GM10847 (cell line): Measurements from ENCODE around the gene TLE4.

Experiments used
- POLR2A ChIP-seq: IDR thresholded peaks from 2 replicates; pipeline ENCODE4 v1.6.1; 2011; ENCODE audit not compliant: insufficient read length; ENCODE audit errors: extremely low read depth

The TLE4 gene

DNA sequence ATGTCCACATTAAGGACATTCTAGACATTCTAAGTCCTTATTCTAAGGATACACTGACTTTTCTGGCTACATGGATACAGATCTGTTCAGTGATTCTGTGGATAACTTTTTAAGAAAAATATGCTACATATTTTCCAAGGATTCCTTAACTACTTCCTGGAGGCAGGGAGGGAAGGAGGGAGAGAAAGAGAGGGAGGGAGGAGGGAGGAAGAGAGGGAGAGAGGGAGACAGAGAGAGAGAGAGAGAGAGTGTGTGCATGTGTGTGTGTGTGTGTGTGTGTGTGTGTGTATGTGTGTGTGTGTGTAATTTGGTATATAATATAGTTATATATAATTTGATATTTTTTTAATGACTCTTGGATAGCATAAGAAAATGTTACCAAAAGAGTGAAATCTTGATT, 109.8 kb downstream of the TLE4 start:
- no peak for TF ChIP-seq POLR2A

- no peak for TF ChIP-seq POLR2A
Measured at GRCh38 chr9:79682076-79682736, 110.4 kb downstream of the TLE4 start.

GRCh38 chr9:79684059-79684458, 112.3 kb downstream of the TLE4 start:
- TF ChIP-seq POLR2A: no peak

DNA sequence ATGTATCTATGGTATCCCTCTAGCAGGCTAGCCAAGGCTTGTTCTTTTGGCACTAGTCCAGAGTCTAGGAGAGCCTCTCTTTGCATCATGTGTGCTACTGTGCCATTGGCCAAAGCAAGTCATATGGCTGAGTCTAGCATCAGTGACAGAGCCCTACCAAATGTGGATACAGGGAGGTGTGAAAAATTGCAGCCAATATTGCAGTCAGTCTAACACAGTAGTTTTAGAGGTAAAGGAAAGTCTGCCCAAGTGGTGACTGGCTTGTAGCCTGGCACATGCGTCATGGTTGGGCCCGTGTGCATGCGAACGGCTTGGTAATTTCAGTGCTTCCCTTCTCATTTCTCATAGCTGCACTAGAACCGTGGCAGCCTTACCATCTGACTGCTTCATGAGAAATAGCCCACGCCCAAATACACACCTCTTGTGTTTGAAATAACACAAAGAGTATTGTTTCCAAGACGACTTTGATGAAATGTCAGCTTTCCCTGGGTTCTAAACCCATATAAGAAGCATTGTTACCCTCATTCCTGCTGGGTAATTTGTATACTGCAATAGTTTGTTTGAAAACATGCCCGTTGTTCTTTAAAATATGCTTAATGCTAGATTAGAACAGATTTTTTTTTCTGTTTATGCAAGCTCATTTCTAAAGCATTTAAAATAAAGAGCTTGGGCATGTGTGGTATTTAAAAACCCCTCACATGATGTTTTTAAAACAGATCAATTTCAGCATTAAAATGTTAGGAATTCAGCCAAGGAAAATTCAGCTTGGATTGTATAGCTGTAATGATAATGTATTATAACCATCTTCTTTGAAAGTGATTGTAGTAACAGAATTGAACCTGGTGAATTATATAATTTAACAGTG, 113.2 kb downstream of the TLE4 start:
- no peak for TF ChIP-seq POLR2A

DNA sequence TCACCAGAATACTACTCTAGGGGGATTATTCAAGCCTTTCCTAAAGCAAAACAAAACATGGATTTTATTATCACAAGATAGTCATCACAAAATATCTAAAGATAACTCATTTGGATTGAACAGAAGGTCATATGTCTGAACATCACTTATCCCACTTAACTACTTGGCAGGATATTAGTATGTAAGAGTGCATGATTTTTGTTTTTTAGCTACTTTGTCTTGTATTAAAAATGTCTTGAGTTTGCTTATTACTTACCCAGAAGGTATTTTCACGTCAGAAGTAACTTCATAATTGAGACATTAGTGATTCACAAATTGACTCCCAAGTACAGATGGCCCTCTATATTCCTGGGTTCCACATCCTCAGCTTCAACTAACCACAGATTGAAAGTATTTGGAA, 113.8 kb downstream of the TLE4 start:
- no peak for TF ChIP-seq POLR2A

DNA sequence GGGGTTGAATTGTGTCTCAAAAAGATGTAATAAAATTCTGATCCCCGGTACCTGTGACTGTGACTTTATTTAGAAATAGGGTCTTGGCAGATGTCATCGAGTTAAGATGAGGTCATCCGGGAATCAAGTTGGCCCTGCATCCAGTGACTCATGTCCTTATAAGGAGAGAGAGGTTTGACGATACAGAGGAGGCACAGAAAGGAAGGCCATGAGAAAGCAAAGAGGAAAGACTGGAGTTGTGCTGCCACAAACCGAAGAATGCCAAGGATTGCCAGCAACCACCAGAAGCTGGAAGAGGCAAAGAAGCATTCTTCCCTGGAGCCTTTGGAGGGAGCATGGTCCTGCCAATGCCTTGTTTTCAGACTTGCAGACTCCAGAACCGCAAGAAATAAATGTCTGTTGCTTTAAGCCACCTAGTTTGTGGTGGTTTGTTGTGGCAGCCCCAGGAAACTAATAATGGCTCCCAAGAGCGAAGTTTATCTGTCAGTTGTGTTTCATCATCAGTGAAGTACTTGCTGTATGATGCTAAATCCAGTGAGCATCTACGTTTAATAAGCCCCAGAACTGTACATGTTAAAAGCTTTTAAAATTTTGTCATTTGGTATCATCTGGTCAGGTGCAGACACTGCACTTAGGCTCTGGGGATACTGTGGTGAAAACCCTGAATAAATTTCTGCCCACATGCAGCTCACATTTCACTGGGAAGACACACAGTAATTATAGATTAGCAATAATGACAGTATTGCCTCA, 114.8 kb downstream of the TLE4 start:
- TF ChIP-seq POLR2A: no peak

DNA sequence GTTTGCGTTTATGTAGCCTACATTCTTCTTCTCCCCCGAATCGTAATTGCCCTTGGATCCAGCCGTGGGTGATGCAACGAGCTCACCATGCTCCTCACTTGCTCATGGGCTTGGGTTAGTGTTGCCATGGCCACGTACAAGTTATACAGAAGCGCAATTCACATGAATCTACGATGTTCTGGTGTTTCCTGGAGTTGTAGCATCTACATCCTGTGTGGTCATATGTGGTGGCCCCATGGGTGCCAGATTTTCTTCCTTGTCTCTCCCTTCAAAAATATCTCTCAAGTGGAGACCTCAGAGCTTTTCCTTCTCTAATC, 115.3 kb downstream of the TLE4 start:
- no peak for TF ChIP-seq POLR2A

DNA sequence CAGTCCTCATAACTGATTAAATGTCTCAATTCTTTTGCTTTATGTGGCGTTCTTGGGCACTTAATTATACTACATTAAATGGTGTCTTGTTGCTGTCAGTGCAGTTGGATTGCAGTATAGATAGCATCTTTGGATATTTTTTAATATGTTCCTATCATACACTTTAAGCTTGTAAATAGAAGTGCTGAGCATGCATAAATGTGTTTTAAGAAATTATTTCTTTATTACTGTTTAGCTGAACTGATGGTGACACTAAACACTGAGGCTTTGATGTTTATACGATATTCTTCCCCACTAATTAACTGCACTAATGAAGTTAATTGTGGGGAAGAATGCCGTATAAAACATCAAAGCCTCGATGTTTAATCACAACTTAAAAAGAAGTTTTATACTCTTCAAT, 116.6 kb downstream of the TLE4 start:
- TF ChIP-seq POLR2A: no peak

- no peak for TF ChIP-seq POLR2A
Measured at GRCh38 chr9:79689576-79689975, 117.8 kb downstream of the TLE4 start.

GRCh38 chr9:79691496-79691895, 119.7 kb downstream of the TLE4 start:
- TF ChIP-seq POLR2A: no peak

GRCh38 chr9:79692857-79693571, 121.2 kb downstream of the TLE4 start:
- no peak for TF ChIP-seq POLR2A

GRCh38 chr9:79693750-79694149, 122.0 kb downstream of the TLE4 start:
- TF ChIP-seq POLR2A: no peak

DNA sequence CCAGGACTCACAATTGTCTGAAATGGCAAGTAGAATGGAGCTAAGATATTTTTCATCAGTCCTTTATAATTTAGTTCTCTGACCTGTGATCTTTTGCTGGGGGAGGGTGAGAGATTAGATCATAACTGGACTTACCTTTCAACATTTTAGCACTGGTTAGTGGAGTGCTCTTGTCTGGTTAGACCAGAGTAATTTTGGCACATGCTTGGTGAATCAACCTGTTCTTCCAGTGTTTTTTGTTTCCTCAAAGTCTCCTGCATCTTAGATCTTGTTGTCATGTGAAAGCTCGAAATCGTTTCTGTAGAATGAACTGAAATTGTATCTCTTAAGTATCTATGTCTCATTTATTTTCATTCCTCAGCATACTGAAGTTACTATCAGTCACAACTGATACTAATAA, 122.4 kb downstream of the TLE4 start:
- no peak for TF ChIP-seq POLR2A

DNA sequence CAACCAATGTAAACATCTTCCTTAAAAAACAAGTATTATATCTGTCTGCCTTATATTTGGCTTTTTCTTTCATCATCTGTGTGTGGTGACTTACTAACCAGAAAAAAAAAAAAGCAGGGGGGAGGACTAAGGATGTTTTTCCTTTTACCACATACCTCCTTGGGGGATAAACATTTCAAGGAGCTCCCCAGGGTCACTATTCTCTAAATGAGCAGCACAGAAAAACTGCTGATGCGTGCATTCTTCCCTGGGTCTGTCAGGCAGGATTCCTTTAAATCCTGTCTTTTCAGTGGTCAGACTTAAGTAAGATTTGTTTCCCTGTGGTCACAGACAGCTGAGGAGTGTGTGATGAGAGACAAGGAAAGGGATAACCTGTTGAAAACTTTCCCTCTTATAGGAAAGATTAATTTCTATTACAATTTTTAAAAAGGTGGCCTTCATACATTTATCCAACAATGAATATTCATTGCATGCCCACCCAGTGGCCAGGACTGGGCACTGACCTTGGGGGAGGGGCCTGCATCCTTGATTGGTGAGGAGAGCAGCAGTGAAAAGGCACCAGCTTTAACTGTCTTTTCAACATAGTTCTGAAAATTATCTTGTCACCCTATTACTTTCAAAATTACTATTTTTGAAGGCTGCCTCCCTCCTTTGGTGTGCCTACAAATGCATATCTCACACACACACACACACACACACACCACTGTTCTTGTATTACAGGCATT, 123.1 kb downstream of the TLE4 start:
- no peak for TF ChIP-seq POLR2A
